Measurements from ENCODE around the gene ARHGEF40.

DNA sequence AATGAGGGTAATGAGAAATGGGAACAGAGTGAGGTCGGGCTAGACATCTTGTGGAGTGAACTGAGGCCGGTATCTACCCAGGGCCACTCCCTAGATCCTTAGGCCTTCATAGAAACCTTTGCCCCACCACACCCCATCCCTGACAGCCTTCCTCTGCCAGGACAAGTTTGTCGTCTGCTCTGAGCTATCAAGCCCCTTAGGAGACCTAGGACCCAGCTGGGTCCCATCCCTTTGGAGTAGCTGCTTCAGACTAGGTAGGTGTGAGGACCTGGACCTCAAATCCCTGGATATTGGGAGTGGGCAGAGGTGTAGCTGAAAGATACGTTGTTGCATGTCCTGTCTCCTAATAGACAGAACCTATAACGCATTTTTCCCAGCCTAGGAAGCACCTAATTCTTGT is 30.8 kb downstream of the ARHGEF40 start, which contains the start of gene TMEM253:
- TF ChIP-seq POLR2AphosphoS5 (IDR thresholded peaks at IDR 0.05; ENCODE audit: low read length) = no peak
- TF ChIP-seq, protein P1, sequence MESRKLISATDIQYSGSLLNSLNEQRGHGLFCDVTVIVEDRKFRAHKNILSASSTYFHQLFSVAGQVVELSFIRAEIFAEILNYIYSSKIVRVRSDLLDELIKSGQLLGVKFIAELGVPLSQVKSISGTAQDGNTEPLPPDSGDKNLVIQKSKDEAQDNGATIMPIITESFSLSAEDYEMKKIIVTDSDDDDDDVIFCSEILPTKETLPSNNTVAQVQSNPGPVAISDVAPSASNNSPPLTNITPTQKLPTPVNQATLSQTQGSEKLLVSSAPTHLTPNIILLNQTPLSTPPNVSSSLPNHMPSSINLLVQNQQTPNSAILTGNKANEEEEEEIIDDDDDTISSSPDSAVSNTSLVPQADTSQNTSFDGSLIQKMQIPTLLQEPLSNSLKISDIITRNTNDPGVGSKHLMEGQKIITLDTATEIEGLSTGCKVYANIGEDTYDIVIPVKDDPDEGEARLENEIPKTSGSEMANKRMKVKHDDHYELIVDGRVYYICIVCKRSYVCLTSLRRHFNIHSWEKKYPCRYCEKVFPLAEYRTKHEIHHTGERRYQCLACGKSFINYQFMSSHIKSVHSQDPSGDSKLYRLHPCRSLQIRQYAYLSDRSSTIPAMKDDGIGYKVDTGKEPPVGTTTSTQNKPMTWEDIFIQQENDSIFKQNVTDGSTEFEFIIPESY (IDR thresholded peaks at IDR 0.05) = no peak
- no peak for TF ChIP-seq GATAD2B (conservative IDR thresholded peaks at IDR 0.05; ENCODE audit: low read depth)
- TF ChIP-seq ETV6 (conservative IDR thresholded peaks at IDR 0.05 in 1 of 2, IDR thresholded peaks at IDR 0.05 in 1 of 2; ENCODE audit: borderline replicate concordance in 1 of 2, low read depth in 1 of 2) = no peak
- no peak for TF ChIP-seq YY1 (IDR thresholded peaks at IDR 0.05; ENCODE audit: low read depth, low read length)
- TF ChIP-seq ATF3 (IDR thresholded peaks at IDR 0.05; ENCODE audit: borderline replicate concordance, extremely low read depth, low read depth, low read length) = no peak

All from GM12878 (cell line).